Measurements from ENCODE around the gene SUCLG2.

GRCh38 chr3:67605377-67605776, 49.0 kb downstream of the SUCLG2 start:
- TF ChIP-seq CTCF (conservative IDR thresholded peaks at IDR 0.05) (no peak), EZH2 (IDR thresholded peaks at IDR 0.05; ENCODE audit: low read depth) (no peak)
